ENCODE measurements around the gene TCEANC.
"Not testable (repeated sequence)": the region's sequence is repeated elsewhere in the genome, so short reads cannot be mapped to it uniquely, and the experiment has no call there.

Gene TCEANC

GRCh38 chrX:13646154-13646549 lies 6.8 kb upstream of the TCEANC start:
- ATAC-seq (replicated peaks) (no peak), DNase-seq (peak in 2 of 3 experiments; percentile 3 to 11)
- H3K9me3 Mint-ChIP-seq, result no peaks in the 10 kb centered on the region
- H3K36me3 Mint-ChIP-seq (ENCODE audit: insufficient read depth), result no peaks in the 10 kb centered on the region
- H3K27ac Mint-ChIP-seq, result peak overlapping the region in 1 of 2 donors; percentile 94
- no peaks in the 10 kb centered on the region for H3K27me3 Mint-ChIP-seq
- peaks cover 8 to 10% of the 10 kb centered on the region in 2 donors for H3K4me1 Mint-ChIP-seq (ENCODE audit: low read depth in 2 of 2)
- H3K4me3 Mint-ChIP-seq, result no peak overlapping the region

GRCh38 chrX:13647709-13648212 lies 5.2 kb upstream of the TCEANC start:
- ATAC-seq (replicated peaks), result peak; percentile 96
- H3K27me3 Mint-ChIP-seq, result no peaks in the 10 kb centered on the region
- H3K36me3 Mint-ChIP-seq (ENCODE audit: insufficient read depth), result no peaks in the 10 kb centered on the region
- no peaks in the 10 kb centered on the region for H3K9me3 Mint-ChIP-seq
- H3K4me1 Mint-ChIP-seq (ENCODE audit: low read depth in 2 of 2), result peaks cover 8 to 14% of the 10 kb centered on the region in 2 donors
- peak overlapping the region; percentile 33 to 54 for H3K4me3 Mint-ChIP-seq
- H3K27ac Mint-ChIP-seq, result peak overlapping the region; percentile 70 to 94
- DNase-seq, result peak; percentile 43 to 51 (median 50)

- Mint-ChIP-seq H3K4me1 (ENCODE audit: low read depth in 2 of 2) (peaks cover 8 to 14% of the 10 kb centered on the region in 2 donors), H3K27ac (peak overlapping the region in 1 of 2 donors; percentile 94)
- DNase-seq; H3K4me3 Mint-ChIP-seq; ATAC-seq (replicated peaks); H3K9me3 Mint-ChIP-seq; H3K36me3 Mint-ChIP-seq (ENCODE audit: insufficient read depth); H3K27me3 Mint-ChIP-seq: not testable (repeated sequence)
These were observed 4.6 kb upstream of the TCEANC start for GRCh38 chrX:13648336-13648735.

GRCh38 chrX:13649838-13650237 lies 3.1 kb upstream of the TCEANC start:
- Mint-ChIP-seq H3K27me3 (no peaks in the 10 kb centered on the region), H3K4me1 (ENCODE audit: low read depth in 2 of 2) (peaks cover 8 to 14% of the 10 kb centered on the region in 2 donors), H3K9me3 (no peaks in the 10 kb centered on the region), H3K36me3 (ENCODE audit: insufficient read depth) (peaks cover 3% of the 10 kb centered on the region), H3K27ac (no peak overlapping the region), H3K4me3 (no peak overlapping the region)
- DNase-seq (no peak), ATAC-seq (replicated peaks) (no peak)

GRCh38 chrX:13650318-13650717 lies 2.6 kb upstream of the TCEANC start:
- Mint-ChIP-seq H3K36me3 (ENCODE audit: insufficient read depth) (peaks cover 3% of the 10 kb centered on the region), H3K27ac (no peak overlapping the region), H3K4me3 (no peak overlapping the region), H3K27me3 (no peaks in the 10 kb centered on the region), H3K4me1 (ENCODE audit: low read depth in 2 of 2) (peaks cover 12 to 14% of the 10 kb centered on the region in 2 donors), H3K9me3 (no peaks in the 10 kb centered on the region)
- no peak for DNase-seq
- no peak for ATAC-seq (replicated peaks)

GRCh38 chrX:13651150-13651549 lies 1.8 kb upstream of the TCEANC start:
- Mint-ChIP-seq H3K4me3 (no peak overlapping the region), H3K4me1 (ENCODE audit: low read depth in 2 of 2) (peaks cover 12 to 13% of the 10 kb centered on the region in 2 donors)
- ATAC-seq (replicated peaks), result no peak

GRCh38 chrX:13652287-13652793 lies 601 bp upstream of the TCEANC start:
- Mint-ChIP-seq H3K36me3 (ENCODE audit: insufficient read depth) (peaks cover 3% of the 10 kb centered on the region), H3K4me3 (peak overlapping the region; percentile 84 to 87), H3K9me3 (no peaks in the 10 kb centered on the region), H3K27me3 (no peaks in the 10 kb centered on the region), H3K4me1 (ENCODE audit: low read depth in 2 of 2) (peaks cover 9% of the 10 kb centered on the region in 2 donors), H3K27ac (peak overlapping the region; percentile 92 to 95)
- ATAC-seq (replicated peaks), result no peak
- DNase-seq, result no peak

More at GRCh38 chrX:13651150-13651549, 1.8 kb upstream of the TCEANC start:
- no peak for DNase-seq
- no peaks in the 10 kb centered on the region for H3K9me3 Mint-ChIP-seq
- no peaks in the 10 kb centered on the region for H3K27me3 Mint-ChIP-seq
- peaks cover 3% of the 10 kb centered on the region for H3K36me3 Mint-ChIP-seq (ENCODE audit: insufficient read depth)
- H3K27ac Mint-ChIP-seq, result no peak overlapping the region

GRCh38 chrX:13654116-13654515 lies 1.2 kb downstream of the TCEANC start:
- peak overlapping the region; percentile 92 to 95 for H3K27ac Mint-ChIP-seq
- H3K4me3 Mint-ChIP-seq, result peak overlapping the region; percentile 84 to 87
- DNase-seq (no peak), ATAC-seq (replicated peaks) (no peak)
- H3K36me3 Mint-ChIP-seq (ENCODE audit: insufficient read depth), result peaks cover 18% of the 10 kb centered on the region
- no peaks in the 10 kb centered on the region for H3K9me3 Mint-ChIP-seq
- peaks cover 5 to 11% of the 10 kb centered on the region in 2 donors for H3K4me1 Mint-ChIP-seq (ENCODE audit: low read depth in 2 of 2)
- no peaks in the 10 kb centered on the region for H3K27me3 Mint-ChIP-seq

GRCh38 chrX:13655674-13656073 lies 2.7 kb downstream of the TCEANC start:
- Mint-ChIP-seq H3K27ac (no peak overlapping the region), H3K9me3 (no peaks in the 10 kb centered on the region), H3K36me3 (ENCODE audit: insufficient read depth) (peaks cover 18% of the 10 kb centered on the region), H3K27me3 (no peaks in the 10 kb centered on the region), H3K4me1 (ENCODE audit: low read depth in 2 of 2) (peaks cover 5 to 13% of the 10 kb centered on the region in 2 donors), H3K4me3 (no peak overlapping the region)
- no peak for ATAC-seq (replicated peaks)
- DNase-seq, result no peak

- Mint-ChIP-seq H3K4me1 (ENCODE audit: low read depth in 2 of 2) (peaks cover 5 to 8% of the 10 kb centered on the region in 2 donors), H3K27ac (peak overlapping the region; percentile 80 to 88), H3K27me3 (no peaks in the 10 kb centered on the region), H3K36me3 (ENCODE audit: insufficient read depth) (peaks cover 28% of the 10 kb centered on the region), H3K9me3 (no peaks in the 10 kb centered on the region), H3K4me3 (peak overlapping the region in 1 of 2 donors; percentile 15)
- DNase-seq, result peak; percentile 25 to 32 (median 27)
- ATAC-seq (replicated peaks), result peak; percentile 65
These were observed 5.7 kb downstream of the TCEANC start for GRCh38 chrX:13658602-13659001.

GRCh38 chrX:13659063-13659462 lies 6.1 kb downstream of the TCEANC start:
- Mint-ChIP-seq H3K4me3 (peak overlapping the region in 1 of 2 donors; percentile 15), H3K36me3 (ENCODE audit: insufficient read depth) (peaks cover 28% of the 10 kb centered on the region), H3K9me3 (no peaks in the 10 kb centered on the region), H3K27me3 (no peaks in the 10 kb centered on the region), H3K27ac (peak overlapping the region; percentile 80 to 88), H3K4me1 (ENCODE audit: low read depth in 2 of 2) (peaks cover 5 to 8% of the 10 kb centered on the region in 2 donors)
- ATAC-seq (replicated peaks), result peak; percentile 37
- DNase-seq, result no peak

- H3K4me3 Mint-ChIP-seq, result peak overlapping the region; percentile 25 to 38
- H3K36me3 Mint-ChIP-seq (ENCODE audit: insufficient read depth), result peaks cover 33% of the 10 kb centered on the region
- DNase-seq, result no peak
- peak; percentile 35 for ATAC-seq (replicated peaks)
- H3K27ac Mint-ChIP-seq, result peak overlapping the region; percentile 29 to 74
- peaks cover 0 to 8% of the 10 kb centered on the region in 2 donors for H3K4me1 Mint-ChIP-seq (ENCODE audit: low read depth in 2 of 2)
- H3K9me3 Mint-ChIP-seq, result no peaks in the 10 kb centered on the region
- H3K27me3 Mint-ChIP-seq, result no peaks in the 10 kb centered on the region
These were observed 8.9 kb downstream of the TCEANC start for GRCh38 chrX:13661735-13662288.

- Mint-ChIP-seq H3K4me1 (ENCODE audit: low read depth in 2 of 2) (peaks cover 0 to 8% of the 10 kb centered on the region in 2 donors), H3K27ac (peak overlapping the region; percentile 29 to 74), H3K4me3 (peak overlapping the region; percentile 25 to 38), H3K27me3 (no peaks in the 10 kb centered on the region), H3K9me3 (no peaks in the 10 kb centered on the region), H3K36me3 (ENCODE audit: insufficient read depth) (peaks cover 33% of the 10 kb centered on the region)
- DNase-seq (no peak), ATAC-seq (replicated peaks) (no peak)
These were observed 9.4 kb downstream of the TCEANC start for GRCh38 chrX:13662355-13662791.

- Mint-ChIP-seq H3K36me3 (ENCODE audit: insufficient read depth) (peaks cover 20% of the 10 kb centered on the region), H3K9me3 (no peaks in the 10 kb centered on the region)
These were observed 11.1 kb downstream of the TCEANC start for GRCh38 chrX:13664020-13664419.

More at GRCh38 chrX:13664020-13664419, 11.1 kb downstream of the TCEANC start:
- H3K27ac Mint-ChIP-seq, result no peak overlapping the region
- peaks cover 0 to 2% of the 10 kb centered on the region in 2 donors for H3K4me1 Mint-ChIP-seq (ENCODE audit: low read depth in 2 of 2)
- ATAC-seq (replicated peaks) (no peak), DNase-seq (no peak)
- H3K27me3 Mint-ChIP-seq, result no peaks in the 10 kb centered on the region
- H3K4me3 Mint-ChIP-seq, result no peak overlapping the region

Data from effector memory CD8-positive, alpha-beta T cell (primary cell).